HG03342 (cell line): Measurements from ENCODE around the gene NEBL.

Experiments used
- ATAC-seq: cut with Tn5 transposase; IDR thresholded peaks from one replicate; pipeline ENCODE4 v1.9.1; 2021; ENCODE audit warnings: mild to moderate bottlenecking, moderate library complexity; ENCODE audit not compliant: unreplicated experiment

The NEBL gene

GRCh38 chr10:20903635-20904390 lies 6.7 kb upstream of the NEBL start:
- no peak for ATAC-seq

DNA sequence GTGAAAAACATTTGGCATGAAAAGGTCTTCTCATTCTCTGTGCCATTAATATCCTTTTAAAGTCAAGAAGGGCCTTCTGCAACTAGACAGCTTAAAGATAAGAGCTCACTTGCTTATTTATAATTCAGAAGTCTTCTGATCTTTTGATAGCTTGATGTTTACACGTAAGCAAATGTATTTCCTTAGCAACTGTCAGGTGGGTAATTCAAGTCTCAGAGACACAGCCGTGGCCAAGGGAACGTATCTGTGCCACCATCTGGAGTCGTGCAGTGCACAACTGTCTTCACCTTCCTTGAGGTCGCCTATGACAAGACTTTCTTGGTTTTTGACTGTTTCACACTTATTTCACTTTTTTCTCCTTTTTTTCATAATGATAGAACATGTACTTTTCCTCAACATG lies 4.0 kb upstream of the NEBL start:
- no peak for ATAC-seq

DNA sequence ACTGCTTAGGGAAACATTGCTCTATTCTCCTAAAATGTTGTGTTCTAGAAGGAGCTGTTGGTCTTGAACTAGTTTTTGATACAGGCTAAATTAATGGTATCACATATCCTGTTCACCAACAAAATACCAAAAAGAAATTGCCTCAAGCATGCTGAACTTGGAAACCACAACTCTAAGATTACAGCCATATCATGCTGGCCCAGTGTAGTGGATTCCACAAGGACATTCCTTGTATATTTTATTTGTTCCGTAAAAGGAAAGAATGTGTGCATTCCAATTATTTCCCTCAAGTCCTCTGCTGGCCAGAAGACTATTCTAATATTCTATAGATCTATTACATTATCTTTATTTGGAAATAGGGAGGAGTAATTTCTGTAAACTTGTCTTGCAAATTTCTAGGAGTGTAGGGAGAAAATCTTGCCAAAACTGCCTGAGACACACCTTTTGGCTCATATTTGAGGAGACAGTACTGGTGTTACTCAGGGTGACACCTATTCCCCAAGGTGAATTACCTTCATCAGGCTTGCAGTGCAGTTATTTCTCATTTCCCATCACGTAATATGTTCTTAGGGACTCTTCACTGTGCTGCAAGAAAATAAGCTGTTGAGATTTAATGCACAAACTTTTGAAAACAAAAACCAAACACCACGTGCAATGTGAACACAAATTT lies 1.9 kb upstream of the NEBL start:
- no peak for ATAC-seq

- ATAC-seq, result no peak
Measured at GRCh38 chr10:20893297-20893696, 3.8 kb downstream of the NEBL start.

DNA sequence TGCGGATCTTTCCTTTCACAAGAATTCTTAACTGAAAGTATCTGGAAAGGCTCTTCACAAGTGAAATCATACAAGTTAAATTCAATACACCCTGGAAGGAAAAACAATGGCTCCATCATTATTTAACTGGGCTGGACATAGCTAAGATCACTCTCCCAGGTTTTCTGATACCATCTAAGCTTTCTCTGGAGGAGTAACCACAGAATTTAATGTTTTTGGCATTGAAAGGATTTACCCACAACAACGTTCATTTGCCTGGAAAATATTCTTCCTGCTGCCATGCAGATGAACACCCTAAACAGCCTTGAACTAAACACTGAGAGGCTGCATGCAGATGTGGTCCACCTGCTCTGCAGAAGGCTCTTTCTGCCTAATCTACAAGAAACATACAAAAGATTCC lies 4.3 kb downstream of the NEBL start:
- no peak for ATAC-seq

DNA sequence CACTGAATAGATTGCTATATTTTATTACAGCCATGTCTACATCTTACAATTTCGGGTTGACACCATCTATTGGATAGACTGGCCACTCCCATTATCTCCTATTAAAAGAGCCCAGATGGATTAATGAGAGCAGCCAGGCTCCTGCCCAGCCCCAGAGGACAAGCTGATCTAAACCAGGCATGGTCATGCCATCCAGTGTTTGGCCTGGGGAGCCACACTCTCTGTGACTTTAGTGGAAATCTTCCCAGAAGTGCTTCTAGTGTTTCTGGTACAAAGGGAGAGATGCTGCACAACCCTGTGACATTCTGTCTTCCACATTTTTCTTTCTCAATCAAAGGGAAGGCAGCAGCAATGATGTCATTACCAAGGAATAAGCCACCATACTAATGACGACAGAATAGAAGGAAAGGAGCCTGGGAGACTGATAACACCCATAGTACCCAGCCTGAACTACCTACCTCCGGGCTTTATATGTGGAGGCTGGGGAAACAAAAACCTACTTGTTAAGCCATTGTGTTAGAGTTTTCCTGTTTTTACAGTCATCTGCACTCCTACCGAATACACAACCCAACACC lies 5.0 kb downstream of the NEBL start:
- no peak for ATAC-seq

- ATAC-seq, result no peak
Measured at GRCh38 chr10:20891338-20891714, 5.8 kb downstream of the NEBL start.

GRCh38 chr10:20890491-20891337 lies 6.4 kb downstream of the NEBL start:
- ATAC-seq, result no peak

DNA sequence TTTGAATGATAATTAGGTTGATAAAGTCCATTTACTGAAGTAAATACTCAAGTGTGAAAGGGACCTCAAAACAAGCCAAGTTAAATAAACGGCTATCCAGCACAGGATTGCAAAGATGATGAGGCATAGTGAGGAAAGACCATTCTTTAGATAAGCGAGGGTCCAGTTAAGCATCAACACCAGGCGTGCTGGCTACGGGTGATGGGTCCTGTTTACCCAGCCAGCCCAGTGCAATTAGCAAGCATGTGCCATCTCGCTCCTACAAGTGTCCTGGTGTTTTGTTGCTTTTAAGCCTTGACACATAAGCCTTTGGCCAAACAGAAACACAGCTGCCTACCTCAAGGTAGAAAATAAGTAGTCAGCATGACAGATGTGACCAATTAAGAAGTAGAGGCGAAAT lies 7.1 kb downstream of the NEBL start:
- no peak for ATAC-seq

DNA sequence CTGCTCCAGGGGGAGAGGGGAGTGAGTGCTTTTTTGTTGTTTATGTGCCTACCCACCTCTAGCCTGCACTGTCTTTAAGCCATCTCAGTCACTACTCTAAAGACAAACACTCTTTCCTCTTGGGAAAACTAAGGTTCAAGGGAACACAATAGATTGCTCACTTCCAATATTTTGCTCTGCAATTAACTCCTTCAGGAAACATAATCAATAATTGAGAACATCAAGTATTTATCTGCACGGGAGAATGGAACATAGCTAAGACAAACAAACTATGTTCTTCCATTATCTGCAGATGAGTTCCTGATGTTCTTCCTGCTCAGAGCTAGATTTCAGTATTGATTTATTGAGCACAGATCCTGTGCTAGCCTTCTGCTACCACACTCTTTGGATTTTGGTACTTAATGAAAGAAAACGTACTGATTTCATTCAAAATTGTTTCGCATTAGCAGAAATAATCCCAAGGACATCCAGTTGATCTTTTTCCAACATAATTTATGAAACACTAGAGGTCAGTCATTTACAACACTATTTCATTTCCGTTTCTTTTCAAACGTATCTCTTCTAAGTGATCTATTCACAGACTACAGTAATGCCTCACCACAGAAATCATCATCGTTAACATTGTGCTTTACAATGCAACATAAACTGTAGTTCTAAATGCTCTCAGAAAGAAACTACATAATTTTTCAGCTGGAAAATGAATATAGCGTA lies 8.3 kb downstream of the NEBL start:
- ATAC-seq, result no peak

DNA sequence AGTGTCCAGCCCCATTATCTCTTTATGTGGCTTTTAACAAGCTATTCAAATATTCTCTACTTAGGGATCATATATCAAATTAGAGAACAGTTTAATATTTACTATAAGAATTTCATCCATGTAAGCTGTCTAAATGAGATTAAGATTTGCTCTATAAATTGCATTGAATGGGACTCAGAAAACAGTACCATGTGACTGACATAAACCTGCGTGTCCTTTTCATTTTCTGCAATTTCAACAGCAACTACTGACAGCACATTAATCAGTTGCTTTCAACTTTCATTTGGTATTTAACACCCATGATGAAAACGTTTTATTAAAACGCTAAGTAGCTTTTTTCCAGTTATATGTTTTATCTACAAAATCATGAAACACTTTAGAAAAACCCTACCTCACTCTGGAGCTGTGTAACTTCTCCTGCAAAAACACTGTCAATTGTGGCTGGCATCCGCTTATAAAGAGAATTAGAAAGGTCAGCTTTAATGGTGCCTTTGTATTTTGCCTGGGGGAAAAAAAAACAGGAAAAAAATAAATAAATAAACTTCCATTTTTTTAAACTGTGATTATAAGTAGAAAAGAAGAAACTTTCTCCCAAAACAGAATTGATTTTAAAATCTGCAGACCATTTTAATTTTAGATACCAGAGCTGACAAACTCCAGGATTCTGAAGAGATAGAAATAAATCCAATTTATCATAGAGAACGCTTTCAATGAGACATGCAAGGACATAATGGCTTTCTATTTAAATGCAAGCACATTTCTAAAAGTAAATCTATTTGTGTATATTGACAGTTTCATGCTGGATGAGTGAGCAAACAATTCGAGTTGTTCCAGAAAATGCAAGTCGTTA lies 9.2 kb downstream of the NEBL start:
- ATAC-seq, result no peak

GRCh38 chr10:20885678-20886077 lies 11.4 kb downstream of the NEBL start:
- no peak for ATAC-seq

DNA sequence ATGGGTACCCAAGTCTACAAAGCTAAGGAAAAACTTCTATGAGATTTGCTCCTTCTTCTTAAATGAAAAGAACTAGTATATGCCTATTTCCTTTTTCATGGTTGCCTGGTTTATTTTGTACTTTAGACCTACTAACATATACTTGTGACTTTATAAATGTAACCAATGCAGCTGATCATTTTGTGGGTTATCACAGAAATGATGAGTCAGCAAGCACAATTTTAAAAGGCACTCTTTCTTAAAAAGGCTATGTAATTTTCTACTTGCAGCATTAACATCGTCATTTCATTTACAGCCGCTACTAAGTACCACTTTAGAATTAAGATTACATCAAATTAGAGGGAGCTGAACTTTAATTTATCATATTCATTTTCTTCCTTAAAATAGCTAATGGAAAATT lies 13.6 kb downstream of the NEBL start:
- ATAC-seq, result no peak

DNA sequence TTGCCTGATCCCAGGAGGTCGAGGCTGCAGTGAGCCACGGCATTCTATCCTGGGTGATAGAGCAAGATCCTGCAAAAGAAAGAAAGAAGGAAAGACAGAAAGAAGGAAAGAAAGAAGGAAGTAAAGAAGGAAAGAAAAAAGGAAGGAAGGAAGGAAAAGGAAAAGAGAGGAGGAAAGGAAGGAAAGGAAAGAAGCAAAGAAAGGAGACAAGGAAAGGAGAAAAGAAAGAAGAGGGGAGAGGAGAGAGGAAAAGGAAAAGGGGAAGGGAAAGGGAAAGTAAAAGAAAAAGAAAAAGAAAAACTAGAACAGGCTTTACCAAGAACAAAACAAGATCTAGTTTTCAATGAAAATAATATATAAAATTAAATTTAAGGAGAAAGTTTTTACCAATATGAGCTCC lies 15.0 kb downstream of the NEBL start:
- no peak for ATAC-seq

DNA sequence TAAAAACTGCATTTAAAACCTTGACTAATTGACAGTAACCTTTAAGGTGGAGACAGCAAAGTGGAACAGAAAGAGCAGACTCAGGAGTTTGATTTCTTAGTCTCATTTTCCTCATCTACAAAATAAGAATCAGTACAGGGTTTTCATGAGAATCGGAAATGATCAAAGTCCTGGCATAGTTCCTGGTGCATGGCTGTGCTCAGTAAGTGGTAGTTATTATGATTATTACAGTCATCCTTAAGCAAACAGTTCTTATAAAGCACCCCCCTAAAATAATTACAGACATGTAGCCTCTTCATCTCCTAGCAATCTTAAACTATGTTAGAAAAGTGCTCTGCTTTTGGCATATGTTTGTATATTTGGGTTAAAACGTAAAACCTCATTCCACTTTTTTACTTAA lies 18.0 kb downstream of the NEBL start:
- ATAC-seq, result no peak

DNA sequence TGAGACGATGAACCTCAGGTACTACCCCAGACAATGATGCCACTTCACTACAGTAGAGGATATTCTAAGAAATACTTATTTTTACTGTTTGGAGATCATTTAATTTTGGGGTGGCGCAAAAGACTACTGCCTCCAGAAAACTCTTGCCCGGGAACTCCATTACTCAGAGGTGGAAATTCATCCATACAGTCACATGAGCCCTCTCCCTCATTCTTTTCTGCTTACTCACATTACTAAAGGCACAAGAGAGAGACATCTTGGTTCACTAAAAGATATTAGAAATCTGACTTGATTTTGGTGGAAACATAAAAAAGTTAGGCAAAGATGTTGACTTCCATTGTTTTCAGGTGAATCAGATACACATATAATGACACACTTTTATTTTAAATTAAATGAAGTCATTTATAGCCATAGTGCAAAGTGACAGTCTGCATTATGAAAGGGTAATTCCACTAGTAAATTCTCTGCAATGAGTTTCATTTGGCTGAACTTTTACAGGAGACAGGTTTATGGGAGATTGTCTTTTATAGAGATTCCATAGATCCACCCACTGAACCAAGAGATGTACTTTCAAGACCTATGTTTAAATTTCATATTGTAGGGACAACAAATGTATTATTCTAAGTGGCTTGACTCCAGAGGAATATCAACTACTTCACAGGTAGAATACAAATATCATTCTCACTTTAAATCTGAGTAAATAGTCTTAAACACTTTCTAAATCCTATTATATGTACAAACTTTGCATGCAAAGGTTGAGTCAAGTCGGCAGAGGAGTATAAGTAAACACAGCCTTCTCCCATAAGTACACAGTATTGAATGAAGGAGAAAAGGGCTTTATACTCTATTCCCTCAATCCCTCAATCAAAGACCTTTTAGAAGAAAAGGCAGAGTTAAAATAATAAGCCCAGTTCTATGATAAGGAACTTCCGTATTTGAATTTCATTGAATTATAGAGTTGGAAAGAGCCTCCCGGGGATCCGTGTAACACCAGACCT lies 18.8 kb downstream of the NEBL start:
- ATAC-seq, result no peak

DNA sequence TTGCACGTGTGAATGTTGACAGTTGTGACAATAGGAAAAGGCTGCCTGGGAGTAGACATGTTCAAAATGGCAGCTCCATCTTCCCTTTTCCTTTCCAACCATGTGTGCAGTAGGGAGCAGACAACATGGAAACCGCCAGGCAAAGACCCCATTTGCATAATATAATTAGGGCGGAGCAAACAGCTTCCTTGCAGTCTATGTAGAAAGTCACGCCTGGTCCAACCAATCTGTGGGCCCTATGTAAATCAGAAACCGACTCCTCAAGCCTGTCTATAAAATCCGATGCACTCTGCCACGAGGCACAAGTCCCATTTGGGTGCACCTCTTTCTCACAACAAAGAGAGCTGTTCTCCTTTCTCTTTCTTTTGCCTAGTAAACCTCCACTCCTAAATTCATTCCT lies 19.6 kb downstream of the NEBL start:
- ATAC-seq, result no peak

- no peak for ATAC-seq
Measured at GRCh38 chr10:20874261-20874660, 22.9 kb downstream of the NEBL start.

DNA sequence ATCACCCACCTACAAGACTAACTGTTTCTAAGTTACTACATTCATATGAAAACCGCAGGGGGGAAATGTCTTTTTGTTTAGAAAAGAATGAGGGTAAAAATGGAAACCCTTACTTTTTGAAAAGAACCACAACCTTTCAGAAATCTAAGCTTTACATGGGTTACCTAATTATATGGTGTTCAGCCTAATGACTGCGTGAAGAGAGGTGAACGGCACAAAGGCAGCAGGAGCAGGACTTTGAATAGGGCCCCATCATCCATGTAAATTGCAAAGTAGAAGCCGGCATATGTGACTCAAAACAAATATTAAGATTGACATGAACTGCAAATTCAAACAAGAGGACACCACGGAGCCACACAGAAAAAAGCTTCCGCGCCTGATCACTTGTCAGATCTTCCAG lies 25.1 kb downstream of the NEBL start:
- no peak for ATAC-seq
